Keratinocyte (primary cell): ENCODE results near the gene KLHL29.

ENCODE experiments used
- CTCF ChIP-seq, 3 experiments: IDR thresholded peaks in 1 of 3; conservative IDR thresholded peaks in 1 of 3; optimal IDR thresholded peaks in 1 of 3; 2 replicates in 2 of 3; 3 replicates in 1 of 3; pipeline versions ENCODE3 to v1.5.1; 2011; ENCODE audit warnings: low read length in 3 of 3, mild to moderate bottlenecking in 3 of 3, moderate library complexity in 2 of 3, control low read depth in 1 of 3, inconsistent platforms in 1 of 3; ENCODE audit not compliant: insufficient read depth in 2 of 3; ENCODE audit errors: extremely low read depth in 1 of 3
- EZH2 ChIP-seq: IDR thresholded peaks from one replicate; pipeline ENCODE4 v1.6.1; 2012; ENCODE audit warnings: inconsistent platforms, mild to moderate bottlenecking, low read length, moderate library complexity

GRCh38 chr2:23551875-23552274 is 166.9 kb downstream of the KLHL29 start:
- TF ChIP-seq CTCF (optimal IDR thresholded peaks at IDR 0.05 in 1 of 3, IDR thresholded peaks at IDR 0.05 in 1 of 3, conservative IDR thresholded peaks at IDR 0.05 in 1 of 3; ENCODE audit: extremely low read depth in 1 of 3, insufficient read depth in 2 of 3, low read length in 3 of 3) (no peak), EZH2 (no peak)
